Tibial nerve (tissue), 4 donors: ENCODE data around the gene TBC1D8. TPM values are rescaled to one million over a fixed set of nuclear protein-coding genes. Genes with fewer than 3 reads are reported as not detected.

Experiments
- DNase-seq, 2 donors: peaks; one replicate each; pipeline ENCODE4 v3.0.0-alpha.2; 2019; ENCODE audit warnings: low spot score in 2 of 2
- H3K27ac ChIP-seq, 4 donors: fragments of 200-600 bp; sonication (generic) in 3 of 4; one replicate each; pipeline ENCODE4 v1.5.1; 2017 to 2019; ENCODE audit warnings: mild to moderate bottlenecking in 1 of 4
- H3K27me3 ChIP-seq, 2 donors: fragments of 200-600 bp; sonication (generic) in 1 of 2; one replicate each; pipeline versions ENCODE4 v1.5.1 to v1.6.0; 2017 to 2019
- H3K36me3 ChIP-seq, 3 donors: fragments of 200-600 bp; sonication (generic); one replicate each; pipeline ENCODE4 v1.5.1; 2018 to 2019
- H3K4me1 ChIP-seq, 4 donors: fragments of 200-600 bp; sonication (generic) in 3 of 4; one replicate each; pipeline ENCODE4 v1.5.1; 2017 to 2019
- H3K4me3 ChIP-seq, 4 donors: fragments of 200-600 bp; sonication (generic) in 3 of 4; one replicate each; pipeline ENCODE4 v1.5.1; 2017 to 2019; ENCODE audit warnings: mild to moderate bottlenecking in 1 of 4, moderate library complexity in 1 of 4
- H3K9me3 ChIP-seq, 4 donors: fragments of 200-600 bp; sonication (generic) in 3 of 4; one replicate each; pipeline ENCODE4 v1.5.1; 2017 to 2019
- CTCF ChIP-seq, 5 experiments: fragments of 200-600 bp in 3 of 5; fragments of 450-650 bp in 2 of 5; sonication (generic) in 3 of 5; IDR thresholded peaks; one replicate each; pipeline ENCODE4 v1.5.1; 2016 to 2019; ENCODE audit warnings: antibody characterized with exemption in 5 of 5, mild to moderate bottlenecking in 3 of 5, moderate library complexity in 2 of 5
- EP300 ChIP-seq, 2 donors: sonication (generic); formaldehyde crosslinking; IDR thresholded peaks; one replicate each; pipeline ENCODE4 v1.6.1; 2017; ENCODE audit warnings: antibody characterized with exemption in 2 of 2, mild to moderate bottlenecking in 1 of 2
- POLR2A ChIP-seq, 2 donors: fragments of 450-650 bp; IDR thresholded peaks; one replicate each; pipeline ENCODE4 v1.6.1; 2017; ENCODE audit warnings: antibody characterized with exemption in 2 of 2, mild to moderate bottlenecking in 2 of 2, moderate library complexity in 2 of 2
- WGBS, 2 donors: methylation state at CpG; one replicate each; pipeline ENCODE4 v1.1.5; 2018; 5-methylcytosine and 5-hydroxymethylcytosine counted together
- total RNA-seq, 4 donors: library from RNA; depleted of rRNA; stranded (reverse); fragments of >200 nt; gene quantifications; one replicate each; pipeline ENCODE4 v1.1.0, GENCODE V29; 2016

The TBC1D8 gene
- total RNA-seq, 4 donors from 2014 or later, result 42.4 to 87.9 (median 47.3) TPM

GRCh38 chr2:100977511-100977910, 173.7 kb downstream of the TBC1D8 start:
- Histone ChIP-seq H3K27me3 (no peaks in the 10 kb centered on the region), H3K4me1 (no peaks in the 10 kb centered on the region), H3K4me3 (no peak overlapping the region), H3K27ac (no peak overlapping the region), H3K36me3 (peaks cover 0 to 16% (median 0%) of the 10 kb centered on the region in 3 donors), H3K9me3 (no peaks in the 10 kb centered on the region)
- WGBS, 2 donors, result 82 to 84% methylated on average over 12 of the region's 12 CpGs
- TF ChIP-seq EP300 (IDR thresholded peaks at IDR 0.05) (no peak), CTCF (IDR thresholded peaks at IDR 0.05) (no peak), POLR2A (IDR thresholded peaks at IDR 0.05) (no peak)
- no peak for DNase-seq

GRCh38 chr2:100976645-100977391, 174.4 kb downstream of the TBC1D8 start:
- 77 to 83% methylated on average over 19 of the region's 19 CpGs for WGBS, 2 donors
- Histone ChIP-seq H3K4me3 (no peak overlapping the region), H3K4me1 (no peaks in the 10 kb centered on the region), H3K36me3 (peaks cover 0 to 16% (median 0%) of the 10 kb centered on the region in 3 donors), H3K9me3 (no peaks in the 10 kb centered on the region), H3K27ac (no peak overlapping the region), H3K27me3 (no peaks in the 10 kb centered on the region)
- DNase-seq, result no peak
- TF ChIP-seq EP300 (IDR thresholded peaks at IDR 0.05) (no peak), POLR2A (IDR thresholded peaks at IDR 0.05) (no peak), CTCF (IDR thresholded peaks at IDR 0.05) (no peak)

GRCh38 chr2:100976061-100976460, 175.1 kb downstream of the TBC1D8 start:
- Histone ChIP-seq H3K4me3 (no peak overlapping the region), H3K27ac (no peak overlapping the region), H3K36me3 (peaks cover 0 to 21% (median 0%) of the 10 kb centered on the region in 3 donors), H3K9me3 (no peaks in the 10 kb centered on the region), H3K4me1 (no peaks in the 10 kb centered on the region), H3K27me3 (no peaks in the 10 kb centered on the region)
- 94 to 100% methylated on average over 3 to 6 of the region's 6 CpGs for WGBS, 2 donors
- TF ChIP-seq EP300 (IDR thresholded peaks at IDR 0.05) (no peak), CTCF (IDR thresholded peaks at IDR 0.05) (no peak), POLR2A (IDR thresholded peaks at IDR 0.05) (no peak)
- no peak for DNase-seq

GRCh38 chr2:100975521-100975785, 175.7 kb downstream of the TBC1D8 start:
- Histone ChIP-seq H3K4me1 (no peaks in the 10 kb centered on the region), H3K36me3 (peaks cover 0 to 25% (median 0%) of the 10 kb centered on the region in 3 donors), H3K4me3 (no peak overlapping the region), H3K27ac (no peak overlapping the region), H3K27me3 (no peaks in the 10 kb centered on the region), H3K9me3 (no peaks in the 10 kb centered on the region)
- DNase-seq, result no peak
- TF ChIP-seq EP300 (IDR thresholded peaks at IDR 0.05), result no peak
- no peak for TF ChIP-seq POLR2A (IDR thresholded peaks at IDR 0.05)
- TF ChIP-seq CTCF (IDR thresholded peaks at IDR 0.05), result no peak
- 96% methylated on average over 7 of the region's 7 CpGs for WGBS, 2 donors

- 92 to 94% methylated on average over 20 to 22 of the region's 22 CpGs for WGBS, 2 donors
- TF ChIP-seq POLR2A (IDR thresholded peaks at IDR 0.05) (no peak), EP300 (IDR thresholded peaks at IDR 0.05) (no peak), CTCF (IDR thresholded peaks at IDR 0.05) (no peak)
- DNase-seq, result no peak
- Histone ChIP-seq H3K4me1 (no peaks in the 10 kb centered on the region), H3K27me3 (no peaks in the 10 kb centered on the region), H3K27ac (no peak overlapping the region), H3K4me3 (no peak overlapping the region), H3K9me3 (no peaks in the 10 kb centered on the region), H3K36me3 (peaks cover 0 to 25% (median 0%) of the 10 kb centered on the region in 3 donors)
These were observed 176.3 kb downstream of the TBC1D8 start for GRCh38 chr2:100974712-100975520.
